Endothelial cell of umbilical vein (primary cell): Measurements from ENCODE around the gene TMEM175. TPM values are rescaled to one million over a fixed set of nuclear protein-coding genes. Genes with fewer than 3 reads are reported as not detected.

Experiments used
- BruUV-seq: library from RNA; stranded (reverse); fragments of 400-500 nt; replicated peaks from 2 replicates; lab custom pipeline; 2021; lab: Mats Ljungman, UMichigan
- CTCF ChIA-PET: fragments of 300-600, 350-600 bp; sonication (Branson Sonifier 250); formaldehyde crosslinking; loops from one replicate; lab custom pipeline; 2021; ENCODE audit warnings: antibody characterized with exemption, inconsistent platforms; lab: Charles Lee
- POLR2A ChIA-PET: fragments of 300-600, 350-600 bp; sonication (Branson Sonifier 250); formaldehyde crosslinking; loops from one replicate; lab custom pipeline; 2021; ENCODE audit warnings: antibody characterized with exemption, inconsistent platforms; lab: Charles Lee
- DNase-seq: peaks from one replicate; pipeline ENCODE4 v3.0.0-alpha.2; 2011; ENCODE audit warnings: low read depth, low spot score
- FAIRE-seq: peaks from 2 replicates; lab custom pipeline; 2011; peaks lifted over from hg19 to GRCh38; lab: Jason Lieb, UNC
- H2AFZ ChIP-seq: 2 replicates; pipeline ENCODE4 v1.6.0; 2012; ENCODE audit warnings: low read depth, low read length, control low read depth, inconsistent platforms
- H3K27ac ChIP-seq: 2 replicates; pipeline ENCODE4 v1.5.1; 2011; ENCODE audit warnings: low read depth, mild to moderate bottlenecking, control low read depth, low read length, moderate library complexity; ENCODE audit not compliant: insufficient read depth
- H3K27me3 ChIP-seq, 2 experiments: 2 replicates each; pipeline versions ENCODE4 v1.6.0 to v1.6.1; 2011; ENCODE audit warnings: low read length in 2 of 2, mixed read lengths in 1 of 2; ENCODE audit not compliant: control insufficient read depth in 2 of 2, insufficient read depth in 2 of 2
- H3K36me3 ChIP-seq, 2 experiments: 2 replicates in 1 of 2; 3 replicates in 1 of 2; pipeline ENCODE4 v1.5.1; 2011; ENCODE audit warnings: low read length in 2 of 2, mild to moderate bottlenecking in 1 of 2, moderate library complexity in 1 of 2; ENCODE audit not compliant: control insufficient read depth in 2 of 2, insufficient read depth in 2 of 2; ENCODE audit errors: extremely low read depth in 1 of 2
- H3K4me1 ChIP-seq: 3 replicates; pipeline ENCODE4 v1.5.1; 2011; ENCODE audit warnings: mild to moderate bottlenecking, low read length; ENCODE audit not compliant: control insufficient read depth, insufficient read depth; ENCODE audit errors: extremely low read depth
- H3K4me2 ChIP-seq: 2 replicates; pipeline ENCODE4 v1.6.1; 2011; ENCODE audit warnings: low read length, control low read depth, mixed read lengths; ENCODE audit not compliant: insufficient read depth
- H3K4me3 ChIP-seq, 3 experiments: fragments of 200-600 bp in 1 of 3; sonication (generic), shearing (Covaris generic) in 1 of 3; replicated peaks in 1 of 3; 2 replicates each; pipeline ENCODE4 v1.5.1; 2011 to 2016; ENCODE audit warnings: control low read depth in 3 of 3, low read length in 3 of 3, mild to moderate bottlenecking in 2 of 3, inconsistent platforms in 1 of 3, low read depth in 1 of 3, moderate library complexity in 1 of 3; ENCODE audit not compliant: insufficient read depth in 1 of 3
- H3K79me2 ChIP-seq: 2 replicates; pipeline ENCODE4 v1.6.0; 2012; ENCODE audit warnings: low read length, inconsistent platforms; ENCODE audit not compliant: control insufficient read depth, insufficient read depth
- H3K9ac ChIP-seq: replicated peaks from 2 replicates; pipeline ENCODE3; 2011; ENCODE audit warnings: low read length, control low read depth; ENCODE audit not compliant: insufficient read depth; ENCODE audit errors: extremely low read depth
- H3K9me1 ChIP-seq: replicated peaks from 3 replicates; pipeline ENCODE4 v1.6.0; 2011; ENCODE audit warnings: mild to moderate bottlenecking, low read length; ENCODE audit not compliant: control insufficient read depth, insufficient read depth; ENCODE audit errors: extremely low read depth
- H3K9me3 ChIP-seq: replicated peaks from 2 replicates; pipeline ENCODE4 v1.5.1; 2012; ENCODE audit warnings: low read length, inconsistent platforms; ENCODE audit not compliant: control insufficient read depth, insufficient read depth
- H4K20me1 ChIP-seq: replicated peaks from 2 replicates; pipeline ENCODE3; 2011; ENCODE audit warnings: mild to moderate bottlenecking, low read length; ENCODE audit not compliant: control insufficient read depth, insufficient read depth; ENCODE audit errors: extremely low read depth
- CTCF ChIP-seq, 2 donors: IDR thresholded peaks; 1 replicate in 1 of 2; 2 replicates in 1 of 2; pipeline ENCODE4 v1.5.1; 2011; ENCODE audit warnings: low read length in 2 of 2, mild to moderate bottlenecking in 2 of 2, moderate library complexity in 2 of 2, control low read depth in 1 of 2, inconsistent platforms in 1 of 2, low read depth in 1 of 2; ENCODE audit not compliant: insufficient read depth in 1 of 2; ENCODE audit errors: extremely low read depth in 1 of 2
- EZH2 ChIP-seq: IDR thresholded peaks from 2 replicates; pipeline ENCODE4 v1.6.1; 2012; ENCODE audit warnings: borderline replicate concordance, low read depth, mild to moderate bottlenecking, moderate library complexity, low read length, inconsistent platforms; ENCODE audit not compliant: severe bottlenecking
- FOS ChIP-seq: IDR thresholded peaks from 2 replicates; pipeline ENCODE4 v1.6.1; 2011; ENCODE audit warnings: mild to moderate bottlenecking, low read length, moderate library complexity, borderline replicate concordance; ENCODE audit not compliant: insufficient read depth
- GATA2 ChIP-seq: IDR thresholded peaks from 2 replicates; pipeline ENCODE4 v1.7.0; 2011; ENCODE audit warnings: low read depth, mild to moderate bottlenecking, moderate library complexity, mixed read lengths, low read length; ENCODE audit not compliant: insufficient read length, insufficient read depth
- JUN ChIP-seq: IDR thresholded peaks from 2 replicates; pipeline ENCODE4 v1.6.1; 2011; ENCODE audit warnings: borderline replicate concordance, low read depth; ENCODE audit not compliant: insufficient read length, insufficient read depth
- MAX ChIP-seq: IDR thresholded peaks from 2 replicates; pipeline ENCODE4 v1.6.1; 2011; ENCODE audit not compliant: insufficient read depth, insufficient read length
- MYC ChIP-seq: IDR thresholded peaks from one replicate; pipeline ENCODE4 v1.6.1; 2011; ENCODE audit warnings: mild to moderate bottlenecking, low read depth, low read length
- POLR2AphosphoS5 ChIP-seq: IDR thresholded peaks from 2 replicates; pipeline ENCODE4 v1.6.1; 2012; ENCODE audit warnings: low read depth, mild to moderate bottlenecking, control low read depth, low read length, moderate library complexity; ENCODE audit not compliant: insufficient read depth
- dilution Hi-C: fragments of 300-500 bp; cut with MboI; formaldehyde crosslinking; loops from one replicate; pipeline ENCODE4 v1.15.0; 2019; ENCODE audit warnings: low sequenced_read_pairs; ENCODE audit not compliant: extremely low pct_ligation_motif_present
- intact Hi-C: fragments of 100-400 bp; cut with micrococcal nuclease; formaldehyde crosslinking; loops from one replicate; pipeline ENCODE4 v1.10.0; 2022
- polyA plus RNA-seq, 4 experiments: library from polyadenylated mRNA; depleted of rRNA in 3 of 4; stranded (reverse) in 3 of 4; unstranded in 1 of 4; fragments of >200 nt; gene quantifications; 2 replicates each; pipeline versions ENCODE4 v1.2.1 to v1.2.3, GENCODE V29; 2011 to 2012; ENCODE audit warnings: missing spikeins in 1 of 4
- total RNA-seq: library from RNA; stranded (reverse); gene quantifications from 2 replicates; pipeline ENCODE4 v1.2.3, GENCODE V29; 2021

Gene TMEM175
- total and polyA plus RNA-seq, 2 donors (not counting 3 experiments of a cell fraction or from before 2014, with no cell fraction given), result 21.9 to 80.1 TPM

DNA sequence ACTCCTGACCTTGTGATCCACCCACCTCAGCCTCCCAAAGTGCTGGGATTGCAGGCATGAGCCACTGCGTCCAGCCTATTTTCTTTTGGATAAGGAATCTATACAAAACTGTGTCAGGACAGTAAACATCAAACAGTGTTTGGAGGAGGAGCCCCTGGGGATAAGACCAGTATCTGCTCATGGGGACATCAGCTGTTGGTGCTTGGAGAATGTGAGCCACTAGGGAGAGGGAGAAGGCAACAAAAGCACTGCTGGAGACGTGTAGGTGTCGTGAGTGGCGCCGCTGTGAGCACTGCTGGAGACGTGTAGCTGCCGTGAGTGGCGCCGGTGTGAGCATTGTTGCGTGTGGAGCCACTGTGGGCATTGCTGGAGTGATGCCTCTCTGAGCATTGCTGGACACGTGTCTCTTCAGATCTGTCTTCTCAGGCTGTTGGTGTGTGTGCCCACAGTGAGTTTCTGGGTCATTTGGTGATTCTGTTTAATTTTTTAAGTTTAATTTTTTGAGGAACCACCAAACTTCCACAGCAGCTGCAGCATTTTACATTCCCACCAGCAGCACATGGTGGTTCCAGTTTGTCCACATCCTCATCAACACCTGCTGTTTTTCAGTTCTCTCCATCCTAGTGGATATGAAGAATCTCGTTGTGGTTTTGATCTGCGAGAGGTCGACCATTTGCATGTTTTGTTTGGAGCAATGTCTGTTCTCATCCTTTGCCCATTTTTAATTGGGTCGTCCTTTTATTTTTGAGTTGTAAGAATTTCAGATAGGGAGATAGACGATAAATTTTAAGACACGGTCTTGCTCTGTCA lies 22.2 kb downstream of the TMEM175 start:
- no TSS peak for BruUV-seq
- dilution Hi-C loops, result no loop called here

More for the DNA sequence above, 22.2 kb downstream of the TMEM175 start:
- Histone ChIP-seq H3K9ac (no peak overlapping the region), H2AFZ (no peak overlapping the region), H3K4me3 (no peak overlapping the region), H3K27ac (no peak overlapping the region), H3K9me1 (no peaks in the 10 kb centered on the region), H4K20me1 (no peaks in the 10 kb centered on the region), H3K4me2 (no peak overlapping the region), H3K9me3 (no peaks in the 10 kb centered on the region), H3K27me3 (no peaks in the 10 kb centered on the region), H3K79me2 (no peaks in the 10 kb centered on the region), H3K4me1 (no peaks in the 10 kb centered on the region), H3K36me3 (peaks cover 0 to 5% of the 10 kb centered on the region in 2 experiments)
- intact Hi-C loops, result no loop called here
- ChIA-PET CTCF (interaction anchor here (0.6 kb wide), 1 partner anchor 70 kb away, joined by 3 read pairs; no protein-coding TSS in a partner anchor), POLR2A (no interaction called here)
- DNase-seq, result no peak
- no peak for TF ChIP-seq GATA2
- TF ChIP-seq JUN, result no peak
- no peak for TF ChIP-seq CTCF (IDR thresholded peaks at IDR 0.05; ENCODE audit: extremely low read depth in 1 of 2, insufficient read depth in 1 of 2, low read depth in 1 of 2, low read length in 2 of 2)
- TF ChIP-seq MYC, result no peak
- TF ChIP-seq FOS, result no peak
- no peak for TF ChIP-seq EZH2
- no peak for TF ChIP-seq MAX
- TF ChIP-seq POLR2AphosphoS5, result no peak
- FAIRE-seq, result no peak
